HCT116 (cell line): ENCODE measurements around the gene ACOT8. TPM values are rescaled to one million over a fixed set of nuclear protein-coding genes. Genes with fewer than 3 reads are reported as not detected.

Source experiments
- ATAC-seq: fragments of 200-7000 bp; cut with Tn5 transposase; 2 replicates; pipeline ENCODE4 v1.9.1; 2020; ENCODE audit warnings: mild to moderate bottlenecking, moderate library complexity
- BruUV-seq: library from RNA; stranded (reverse); fragments of 400-500 nt; replicated peaks from 2 replicates; lab custom pipeline; 2021; lab: Mats Ljungman, UMichigan
- CTCF ChIA-PET: fragments of 300-600 bp; sonication (Branson Sonifier 250); formaldehyde crosslinking; loops from one replicate; lab custom pipeline; 2021; ENCODE audit warnings: antibody characterized with exemption; lab: Charles Lee
- POLR2A ChIA-PET: fragments of 300-600, 350-600 bp; sonication (Branson Sonifier 250); formaldehyde crosslinking; loops from one replicate; lab custom pipeline; 2021; ENCODE audit warnings: antibody characterized with exemption; lab: Charles Lee
- RAD21 ChIA-PET, 2 experiments: fragments of 300-600 bp; sonication (Branson Sonifier 250); formaldehyde crosslinking; loops; one replicate each; lab custom pipeline; 2023; ENCODE audit warnings: low total read pairs in 2 of 2; ENCODE audit not compliant: uncharacterized antibody in 2 of 2, unreplicated experiment in 2 of 2, low non-redundant PET in 1 of 2; lab: Charles Lee
- DNase-seq: peaks from one replicate; pipeline ENCODE4 v3.0.0-alpha.2; 2010; ENCODE audit warnings: low read depth, low spot score
- H2AFZ ChIP-seq: fragments of 200-600 bp; shearing (Covaris generic), sonication (generic); 2 replicates; pipeline ENCODE4 v1.6.1; 2017; ENCODE audit warnings: low read depth, mixed run types, mixed read lengths, antibody characterized with exemption, low read length; ENCODE audit not compliant: poor library complexity, severe bottlenecking
- H3K27ac ChIP-seq: 2 replicates; pipeline ENCODE4 v1.5.1; 2012; ENCODE audit warnings: low read depth, low read length
- H3K27me3 ChIP-seq: fragments of 200-600 bp; sonication (generic); 2 replicates; pipeline ENCODE4 v1.6.1; 2016; ENCODE audit warnings: mixed run types, low read length, mixed read lengths; ENCODE audit not compliant: insufficient read depth
- H3K36me3 ChIP-seq, 2 experiments: fragments of 200-500 bp in 1 of 2; fragments of 200-600 bp in 1 of 2; sonication (Bioruptor generic) in 1 of 2; sonication (generic) in 1 of 2; 2 replicates each; pipeline versions ENCODE4 v1.5.1 to v1.6.1; 2014 to 2016; ENCODE audit warnings: low read length in 2 of 2, inconsistent platforms in 1 of 2, mixed read lengths in 1 of 2, mixed run types in 1 of 2; ENCODE audit not compliant: insufficient read depth in 2 of 2, control insufficient read depth in 1 of 2
- H3K4me1 ChIP-seq, 2 experiments: fragments of 200-600 bp in 1 of 2; sonication (generic) in 1 of 2; 2 replicates each; pipeline versions ENCODE4 v1.5.1 to v1.6.1; 2012 to 2017; ENCODE audit warnings: low read length in 2 of 2, inconsistent platforms in 1 of 2, mild to moderate bottlenecking in 1 of 2, mixed read lengths in 1 of 2, mixed run types in 1 of 2, moderate library complexity in 1 of 2; ENCODE audit not compliant: insufficient read depth in 2 of 2, control insufficient read depth in 1 of 2
- H3K4me2 ChIP-seq: fragments of 200-600 bp; sonication (generic); 2 replicates; pipeline ENCODE4 v1.6.1; 2017; ENCODE audit warnings: mixed run types, low read length, mixed read lengths
- H3K4me3 ChIP-seq, 2 experiments: fragments of 200-600 bp in 1 of 2; sonication (generic) in 1 of 2; replicated peaks in 1 of 2; 2 replicates each; pipeline ENCODE4 v1.5.1; 2011 to 2016; ENCODE audit warnings: low read length in 2 of 2, control low read depth in 1 of 2, low read depth in 1 of 2, mild to moderate bottlenecking in 1 of 2, mixed read lengths in 1 of 2, mixed run types in 1 of 2
- H3K79me2 ChIP-seq: fragments of 200-600 bp; sonication (generic); 2 replicates; pipeline ENCODE4 v1.6.1; 2017; ENCODE audit warnings: mild to moderate bottlenecking, mixed run types, low read length, moderate library complexity, mixed read lengths; ENCODE audit not compliant: insufficient read depth
- H3K9ac ChIP-seq: fragments of 200-600 bp; sonication (generic); 2 replicates; pipeline ENCODE4 v1.6.1; 2016; ENCODE audit warnings: low read length, mixed read lengths
- H3K9me2 ChIP-seq: fragments of 200-600 bp; sonication (generic), shearing (Covaris generic); 2 replicates; pipeline ENCODE4 v1.6.1; 2017; ENCODE audit warnings: mixed run types, mild to moderate bottlenecking, moderate library complexity; ENCODE audit not compliant: insufficient read depth
- H3K9me3 ChIP-seq, 2 experiments: fragments of 200-500 bp in 1 of 2; fragments of 200-600 bp in 1 of 2; sonication (Bioruptor generic) in 1 of 2; sonication (generic) in 1 of 2; 2 replicates each; pipeline ENCODE4 v1.6.1; 2014 to 2017; ENCODE audit warnings: low read length in 2 of 2, mixed read lengths in 2 of 2, inconsistent platforms in 1 of 2, low read depth in 1 of 2, mild to moderate bottlenecking in 1 of 2, mixed run types in 1 of 2, moderate library complexity in 1 of 2; ENCODE audit not compliant: control insufficient read depth in 1 of 2, insufficient read depth in 1 of 2
- H4K20me1 ChIP-seq: fragments of 200-600 bp; sonication (generic), shearing (Covaris generic); 2 replicates; pipeline ENCODE4 v1.6.1; 2017; ENCODE audit warnings: mixed run types, mild to moderate bottlenecking, moderate library complexity; ENCODE audit not compliant: insufficient read depth
- ATF3 ChIP-seq: IDR thresholded peaks from 2 replicates; pipeline ENCODE4 v1.6.1; 2012
- CEBPB ChIP-seq: IDR thresholded peaks from 2 replicates; pipeline ENCODE4 v1.6.1; 2012; ENCODE audit warnings: low read depth
- CTCF ChIP-seq, 3 experiments: fragments of 200-600 bp in 1 of 3; sonication (generic) in 1 of 3; IDR thresholded peaks in 2 of 3; conservative IDR thresholded peaks in 1 of 3; 2 replicates each; pipeline ENCODE4 v1.5.1; 2012 to 2017; ENCODE audit warnings: low read depth in 2 of 3, low read length in 2 of 3, antibody characterized with exemption in 1 of 3, borderline replicate concordance in 1 of 3, control low read depth in 1 of 3, mild to moderate bottlenecking in 1 of 3, mixed read lengths in 1 of 3, mixed run types in 1 of 3, moderate library complexity in 1 of 3; ENCODE audit not compliant: insufficient read depth in 1 of 3
- EGR1 ChIP-seq: IDR thresholded peaks from 2 replicates; pipeline ENCODE4 v1.6.1; 2012; ENCODE audit warnings: low read depth
- EZH2 ChIP-seq: fragments of 200-600 bp; sonication (generic); IDR thresholded peaks from 2 replicates; pipeline ENCODE4 v1.6.1; 2017; ENCODE audit warnings: antibody characterized with exemption, mixed run types
- EZH2phosphoT487 ChIP-seq: fragments of 200-600 bp; IDR thresholded peaks from 2 replicates; pipeline ENCODE4 v1.6.1; 2018; ENCODE audit warnings: antibody characterized with exemption, borderline replicate concordance
- FOSL1 ChIP-seq: IDR thresholded peaks from 2 replicates; pipeline ENCODE4 v1.6.1; 2012; ENCODE audit warnings: low read depth
- JUND ChIP-seq: IDR thresholded peaks from 2 replicates; pipeline ENCODE4 v1.6.1; 2012
- RAD21 ChIP-seq: IDR thresholded peaks from 2 replicates; pipeline ENCODE4 v1.6.1; 2012; ENCODE audit warnings: low read depth, mild to moderate bottlenecking
- REST ChIP-seq: IDR thresholded peaks from 2 replicates; pipeline ENCODE4 v1.6.1; 2012; ENCODE audit warnings: low read depth
- SIN3A ChIP-seq: IDR thresholded peaks from 2 replicates; pipeline ENCODE4 v1.6.1; 2012; ENCODE audit warnings: low read depth
- SP1 ChIP-seq: IDR thresholded peaks from 2 replicates; pipeline ENCODE4 v1.6.1; 2012; ENCODE audit warnings: low read depth
- TCF7L2 ChIP-seq: IDR thresholded peaks from 2 replicates; pipeline ENCODE4 v1.7.0; 2011; ENCODE audit warnings: borderline replicate concordance, inconsistent platforms; ENCODE audit not compliant: insufficient read depth, insufficient read length; ENCODE audit errors: extremely low read depth
- ZNF274 ChIP-seq: fragments of 200-500 bp; sonication (Bioruptor generic); IDR thresholded peaks from 2 replicates; pipeline ENCODE4 v1.6.1; 2014; ENCODE audit warnings: mild to moderate bottlenecking, low read depth, low read length, inconsistent platforms
- intact Hi-C: fragments of 100-400 bp; cut with micrococcal nuclease; formaldehyde crosslinking; loops from 2 replicates; pipeline ENCODE4 v1.10.0; 2022
- total RNA-seq: library from RNA; stranded (reverse); gene quantifications from one replicate; pipeline ENCODE4 v1.2.1, GENCODE V29; 2021; ENCODE audit not compliant: unreplicated experiment
- TF ChIP-seq, protein P1 (sequence below): IDR thresholded peaks from 2 replicates; pipeline ENCODE4 v1.6.1; 2012

The ACOT8 gene
- total RNA-seq, 1 experiment from 2014 or later, result 12.2 TPM

DNA sequence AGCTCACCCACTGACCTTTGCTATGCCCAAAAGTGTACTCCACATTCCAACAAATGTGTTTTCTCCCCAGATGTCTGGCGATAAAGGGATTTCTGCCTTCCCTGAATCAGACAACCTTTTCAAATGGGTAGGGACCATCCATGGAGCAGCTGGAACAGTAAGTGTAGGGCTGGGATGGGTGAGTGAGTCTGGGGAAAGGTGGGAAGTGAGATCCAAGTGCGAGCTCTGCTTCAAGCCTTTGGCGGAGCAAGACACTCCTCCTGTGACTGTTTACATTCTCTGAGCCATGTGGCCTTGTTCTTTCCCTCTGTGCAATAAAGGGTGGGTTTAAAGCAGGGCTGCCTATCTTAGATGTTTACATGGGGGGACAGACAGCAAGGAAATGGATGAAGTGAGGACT lies 42.9 kb downstream of the ACOT8 start:
- no peak for TF ChIP-seq TCF7L2
- TF ChIP-seq EZH2, result no peak
- no peak for TF ChIP-seq SIN3A
- no peak for TF ChIP-seq EZH2phosphoT487
- no peak for TF ChIP-seq ZNF274
- TF ChIP-seq CTCF (IDR thresholded peaks at IDR 0.05 in 2 of 3, conservative IDR thresholded peaks at IDR 0.05 in 1 of 3; ENCODE audit: borderline replicate concordance in 1 of 3, insufficient read depth in 1 of 3, low read depth in 2 of 3, low read length in 2 of 3), result no peak
- Histone ChIP-seq H3K9me2 (no peaks in the 10 kb centered on the region), H4K20me1 (no peaks in the 10 kb centered on the region), H3K4me1 (peaks cover 24 to 38% of the 10 kb centered on the region in 2 experiments; a peak in 3 of 4 replicates), H3K9me3 (no peaks in the 10 kb centered on the region), H3K4me3 (no peak overlapping the region), H3K27me3 (no peaks in the 10 kb centered on the region), H3K9ac (no peak overlapping the region), H3K36me3 (peaks cover 33 to 62% of the 10 kb centered on the region in 2 experiments), H2AFZ (no peak overlapping the region), H3K4me2 (peak overlapping the region; percentile 40; the same call in 1 of the 2 replicates), H3K79me2 (peaks cover 34% of the 10 kb centered on the region), H3K27ac (no peak overlapping the region)
- ChIA-PET POLR2A (no interaction called here), RAD21 (no interaction called here), CTCF (no interaction called here)
- DNase-seq, result no peak
- ATAC-seq, result no peak
- intact Hi-C loops, result loop anchor here (5.0 kb wide), 1 partner anchor 158 kb away; the partner anchor contains the start of gene ZNF335
- no TSS peak for BruUV-seq

DNA sequence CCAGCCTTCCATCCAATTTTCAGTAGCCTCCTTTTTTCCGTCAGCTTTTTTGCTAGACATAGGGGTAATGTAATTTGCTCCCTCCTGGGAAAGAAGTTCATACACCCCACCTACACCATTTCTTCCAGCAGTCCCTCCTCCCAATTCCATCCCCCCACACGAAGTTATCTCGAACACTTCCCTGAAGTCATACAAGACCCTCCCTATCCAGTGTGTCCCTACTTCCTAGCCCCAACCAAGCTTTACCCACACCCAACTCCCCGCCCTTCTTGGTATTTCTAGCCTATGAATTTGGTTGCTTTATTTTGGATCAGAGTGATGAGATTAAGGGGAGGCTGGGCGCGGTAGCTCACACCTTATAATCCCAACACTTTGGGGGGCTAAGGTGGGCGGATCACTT lies 43.7 kb downstream of the ACOT8 start:
- Histone ChIP-seq H4K20me1 (no peaks in the 10 kb centered on the region), H3K9me2 (no peaks in the 10 kb centered on the region), H3K9me3 (no peaks in the 10 kb centered on the region), H3K79me2 (peaks cover 34% of the 10 kb centered on the region), H3K27me3 (no peaks in the 10 kb centered on the region), H2AFZ (no peak overlapping the region), H3K9ac (peak overlapping the region; percentile 91), H3K4me2 (peak overlapping the region; percentile 86), H3K4me1 (peaks cover 24 to 38% of the 10 kb centered on the region in 2 experiments; a peak in 3 of 4 replicates), H3K27ac (peak overlapping the region; percentile 93), H3K36me3 (peaks cover 40 to 67% of the 10 kb centered on the region in 2 experiments), H3K4me3 (peak overlapping the region; percentile 85 to 100)
- CTCF ChIA-PET, result interaction anchor here (1.2 kb wide), 1 partner anchor 156 kb away, joined by 3 read pairs; no protein-coding TSS in a partner anchor
- BruUV-seq, result no TSS peak
- POLR2A ChIA-PET, result no interaction called here
- intact Hi-C loops, result loop anchor here (5.0 kb wide), 1 partner anchor 159 kb away; the partner anchor contains the start of gene ZNF335
- ATAC-seq, result no peak
- no peak for DNase-seq
- RAD21 ChIA-PET, result interaction anchor here in 1 of 2 experiments (0.6 kb wide), 1 partner anchor 145 kb away, joined by 3 read pairs; no protein-coding TSS in a partner anchor
- TF ChIP-seq JUND (no peak), ATF3 (no peak), SP1 (no peak), RAD21 (no peak), CEBPB (no peak), EGR1 (no peak), EZH2phosphoT487 (no peak), REST (no peak), FOSL1 (no peak)
- TF ChIP-seq, protein P1, sequence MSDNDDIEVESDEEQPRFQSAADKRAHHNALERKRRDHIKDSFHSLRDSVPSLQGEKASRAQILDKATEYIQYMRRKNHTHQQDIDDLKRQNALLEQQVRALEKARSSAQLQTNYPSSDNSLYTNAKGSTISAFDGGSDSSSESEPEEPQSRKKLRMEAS, result no peak
